H9 (cell line): ENCODE measurements around the gene GGA2. TPM values are rescaled to one million over a fixed set of nuclear protein-coding genes. Genes with fewer than 3 reads are reported as not detected.

Experiments used
- DNase-seq: peaks from one replicate; pipeline ENCODE4 v3.0.0-alpha.2; 2017
- H2AFZ ChIP-seq: one replicate; pipeline ENCODE4 v1.6.1; 2013; ENCODE audit warnings: mild to moderate bottlenecking, low read length, control low read depth, moderate library complexity
- H2AK5ac ChIP-seq: 2 replicates; pipeline ENCODE4 v1.6.1; 2013; ENCODE audit warnings: low read length, control low read depth, mixed read lengths; ENCODE audit not compliant: insufficient read length
- H2BK120ac ChIP-seq: one replicate; pipeline ENCODE4 v1.6.1; 2013; ENCODE audit warnings: low read depth, mild to moderate bottlenecking, low read length, control low read depth, inconsistent platforms; ENCODE audit not compliant: poor library complexity, severe bottlenecking
- H2BK12ac ChIP-seq: 2 replicates; pipeline ENCODE4 v1.6.1; 2013; ENCODE audit warnings: low read length, control low read depth, mixed read lengths, low read depth; ENCODE audit not compliant: insufficient read length
- H2BK15ac ChIP-seq: 2 replicates; pipeline ENCODE4 v1.6.1; 2013; ENCODE audit warnings: low read depth, low read length, control low read depth
- H2BK20ac ChIP-seq: one replicate; pipeline ENCODE4 v1.6.1; 2013; ENCODE audit warnings: low read depth, mild to moderate bottlenecking, low read length, control low read depth, inconsistent platforms; ENCODE audit not compliant: poor library complexity, severe bottlenecking
- H2BK5ac ChIP-seq: 2 replicates; pipeline ENCODE4 v1.6.1; 2013; ENCODE audit warnings: low read length, control low read depth, mixed read lengths; ENCODE audit not compliant: insufficient read length
- H3K14ac ChIP-seq: 2 replicates; pipeline ENCODE4 v1.6.1; 2013; ENCODE audit warnings: low read length, control low read depth; ENCODE audit not compliant: insufficient read depth
- H3K18ac ChIP-seq: 2 replicates; pipeline ENCODE4 v1.6.1; 2013; ENCODE audit warnings: low read depth, mild to moderate bottlenecking, mixed read lengths, low read length, control low read depth; ENCODE audit not compliant: insufficient read length
- H3K23ac ChIP-seq: 2 replicates; pipeline ENCODE4 v1.6.1; 2013; ENCODE audit warnings: low read length, control low read depth, mixed read lengths, low read depth; ENCODE audit not compliant: insufficient read length
- H3K23me2 ChIP-seq: 2 replicates; pipeline ENCODE4 v1.6.1; 2013; ENCODE audit warnings: low read depth, mild to moderate bottlenecking, mixed read lengths, low read length, control low read depth; ENCODE audit not compliant: insufficient read length, poor library complexity, severe bottlenecking
- H3K27ac ChIP-seq: 2 replicates; pipeline ENCODE4 v1.5.1; 2013; ENCODE audit warnings: low read length, control low read depth, mixed read lengths, low read depth; ENCODE audit not compliant: insufficient read length
- H3K27me3 ChIP-seq: 2 replicates; pipeline ENCODE4 v1.6.1; 2013; ENCODE audit warnings: low read length, control low read depth, inconsistent platforms; ENCODE audit not compliant: insufficient read depth
- H3K4ac ChIP-seq: 2 replicates; pipeline ENCODE4 v1.6.1; 2013; ENCODE audit warnings: low read depth, mild to moderate bottlenecking, control low read depth, inconsistent platforms, low read length, moderate library complexity
- H3K4me1 ChIP-seq: 2 replicates; pipeline ENCODE4 v1.6.1; 2013; ENCODE audit warnings: low read length, control low read depth, inconsistent platforms; ENCODE audit not compliant: insufficient read depth
- H3K4me2 ChIP-seq: 2 replicates; pipeline ENCODE4 v1.6.1; 2013; ENCODE audit warnings: low read length, control low read depth, mixed read lengths; ENCODE audit not compliant: insufficient read length, insufficient read depth
- H3K56ac ChIP-seq: 2 replicates; pipeline ENCODE4 v1.6.1; 2013; ENCODE audit warnings: low read depth, mild to moderate bottlenecking, mixed read lengths, low read length, control low read depth; ENCODE audit not compliant: insufficient read length
- H3K79me1 ChIP-seq: 2 replicates; pipeline ENCODE4 v1.6.1; 2013; ENCODE audit warnings: low read depth, mild to moderate bottlenecking, moderate library complexity, low read length, control low read depth, inconsistent platforms; ENCODE audit not compliant: insufficient read depth, poor library complexity, severe bottlenecking
- H3K79me2 ChIP-seq: 2 replicates; pipeline ENCODE4 v1.6.1; 2013; ENCODE audit warnings: low read length, control low read depth, inconsistent platforms; ENCODE audit not compliant: insufficient read depth
- H3K9ac ChIP-seq: 2 replicates; pipeline ENCODE4 v1.6.1; 2013; ENCODE audit warnings: low read length, control low read depth, mixed read lengths; ENCODE audit not compliant: insufficient read length; ENCODE audit errors: extremely low read depth
- H3K9me3 ChIP-seq: one replicate; pipeline ENCODE4 v1.6.1; 2013; ENCODE audit warnings: low read depth, low read length, inconsistent platforms; ENCODE audit not compliant: control insufficient read depth
- H3T11ph ChIP-seq: one replicate; pipeline ENCODE4 v1.6.1; 2013; ENCODE audit warnings: mild to moderate bottlenecking, low read length, control low read depth, inconsistent platforms
- H4K20me1 ChIP-seq: one replicate; pipeline ENCODE4 v1.6.1; 2013; ENCODE audit not compliant: control insufficient read depth, insufficient read length, insufficient read depth
- H4K5ac ChIP-seq: 2 replicates; pipeline ENCODE4 v1.6.1; 2013; ENCODE audit warnings: low read depth, mild to moderate bottlenecking, mixed read lengths, low read length, control low read depth; ENCODE audit not compliant: insufficient read length
- H4K8ac ChIP-seq: replicated peaks from 2 replicates; pipeline ENCODE4 v1.6.1; 2013; ENCODE audit warnings: low read length, control low read depth, mixed read lengths, low read depth; ENCODE audit not compliant: insufficient read length
- H4K91ac ChIP-seq: 2 replicates; pipeline ENCODE4 v1.6.1; 2013; ENCODE audit warnings: low read depth, mild to moderate bottlenecking, moderate library complexity, mixed read lengths, low read length, control low read depth; ENCODE audit not compliant: insufficient read length
- H3K27ac Mint-ChIP-seq, 3 experiments: 2 replicates in 2 of 3; 3 replicates in 1 of 3; pipeline ENCODE4 v1.8.0; 2020 to 2021; ENCODE audit warnings: mixed read lengths in 3 of 3, mild to moderate bottlenecking in 1 of 3, moderate library complexity in 1 of 3
- H3K27me3 Mint-ChIP-seq: 2 replicates; pipeline ENCODE4 v1.8.0; 2021; ENCODE audit warnings: low read depth, mild to moderate bottlenecking, moderate library complexity, mixed read lengths
- H3K36me3 Mint-ChIP-seq, 3 experiments: 2 replicates in 2 of 3; 3 replicates in 1 of 3; pipeline ENCODE4 v1.8.0; 2020 to 2021; ENCODE audit warnings: low read depth in 3 of 3, mixed read lengths in 3 of 3; ENCODE audit not compliant: insufficient read depth in 1 of 3
- H3K4me1 Mint-ChIP-seq, 2 experiments: 2 replicates each; pipeline ENCODE4 v1.8.0; 2020; ENCODE audit warnings: mixed read lengths in 2 of 2
- H3K4me3 Mint-ChIP-seq, 2 experiments: 2 replicates in 1 of 2; 3 replicates in 1 of 2; pipeline ENCODE4 v1.8.0; 2020 to 2021; ENCODE audit warnings: mild to moderate bottlenecking in 2 of 2, mixed read lengths in 2 of 2, moderate library complexity in 1 of 2
- H3K9me3 Mint-ChIP-seq, 2 experiments: 2 replicates in 1 of 2; 3 replicates in 1 of 2; pipeline ENCODE4 v1.8.0; 2020; ENCODE audit warnings: mild to moderate bottlenecking in 2 of 2, mixed read lengths in 2 of 2, moderate library complexity in 1 of 2
- WGBS: extraction: QIAGEN DNeasy Blood & Tissue Kit; methylation state at CpG from one replicate; pipeline ENCODE4 v1.1.7; 2013; ENCODE audit warnings: missing lambda C conversion rate, low lambda C conversion rate, mixed read lengths; ENCODE audit not compliant: insufficient read length; ENCODE audit errors: extremely low coverage; 5-methylcytosine and 5-hydroxymethylcytosine counted together
- total RNA-seq: library from RNA; stranded (reverse); gene quantifications from 2 replicates; pipeline ENCODE4 v1.2.1, GENCODE V29; 2021
- TF ChIP-seq, protein P1 (sequence below): fragments of 200-600 bp; sonication (generic); conservative IDR thresholded peaks from 3 replicates; pipeline ENCODE4 v1.8.0; 2021; ENCODE audit warnings: antibody characterized with exemption, mild to moderate bottlenecking

Gene GGA2
- total RNA-seq, 1 experiment from 2014 or later: 143 TPM

DNA sequence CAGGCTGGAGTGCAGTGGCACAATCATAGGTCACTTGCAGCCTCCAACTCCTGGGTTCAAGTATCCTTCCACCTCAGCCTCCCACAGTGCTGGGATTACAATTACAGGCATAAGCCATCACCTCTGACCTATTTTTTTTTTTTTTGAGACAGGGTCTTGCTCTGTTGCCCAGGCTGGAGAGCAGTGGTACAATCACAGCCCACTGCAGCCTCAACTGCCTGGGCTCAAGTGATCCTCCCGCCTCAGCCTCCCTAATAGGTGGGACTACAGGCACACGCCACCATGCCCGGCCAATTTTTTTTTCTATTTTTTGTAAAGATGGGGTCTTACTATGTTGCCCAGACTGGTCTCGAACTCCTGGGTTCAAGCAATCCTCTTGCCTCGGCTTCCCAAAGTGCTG is 5.6 kb upstream of the GGA2 start:
- no peak overlapping the region for H4K5ac ChIP-seq
- Mint-ChIP-seq H3K4me3 (no peak overlapping the region), H3K27me3 (no peaks in the 10 kb centered on the region), H3K4me1 (no peaks in the 10 kb centered on the region), H3K9me3 (no peaks in the 10 kb centered on the region; a peak in 1 of 5 replicates), H3K36me3 (peaks cover 5 to 38% (median 14%) of the 10 kb centered on the region in 3 experiments; a peak in 6 of 7 replicates), H3K27ac (no peak overlapping the region)
- no peak for DNase-seq
- no peak overlapping the region for H3K18ac ChIP-seq
- H3T11ph ChIP-seq: no peak overlapping the region
- H3K14ac ChIP-seq: no peak overlapping the region
- no peaks in the 10 kb centered on the region for H3K79me2 ChIP-seq
- no peak overlapping the region for H3K4me2 ChIP-seq
- no peaks in the 10 kb centered on the region for H3K23me2 ChIP-seq
- no peak overlapping the region for H3K23ac ChIP-seq
- H3K56ac ChIP-seq: no peak overlapping the region
- no peak overlapping the region for H2BK12ac ChIP-seq
- H3K4ac ChIP-seq: no peak overlapping the region
- H3K79me1 ChIP-seq: no peaks in the 10 kb centered on the region
- TF ChIP-seq, protein P1, sequence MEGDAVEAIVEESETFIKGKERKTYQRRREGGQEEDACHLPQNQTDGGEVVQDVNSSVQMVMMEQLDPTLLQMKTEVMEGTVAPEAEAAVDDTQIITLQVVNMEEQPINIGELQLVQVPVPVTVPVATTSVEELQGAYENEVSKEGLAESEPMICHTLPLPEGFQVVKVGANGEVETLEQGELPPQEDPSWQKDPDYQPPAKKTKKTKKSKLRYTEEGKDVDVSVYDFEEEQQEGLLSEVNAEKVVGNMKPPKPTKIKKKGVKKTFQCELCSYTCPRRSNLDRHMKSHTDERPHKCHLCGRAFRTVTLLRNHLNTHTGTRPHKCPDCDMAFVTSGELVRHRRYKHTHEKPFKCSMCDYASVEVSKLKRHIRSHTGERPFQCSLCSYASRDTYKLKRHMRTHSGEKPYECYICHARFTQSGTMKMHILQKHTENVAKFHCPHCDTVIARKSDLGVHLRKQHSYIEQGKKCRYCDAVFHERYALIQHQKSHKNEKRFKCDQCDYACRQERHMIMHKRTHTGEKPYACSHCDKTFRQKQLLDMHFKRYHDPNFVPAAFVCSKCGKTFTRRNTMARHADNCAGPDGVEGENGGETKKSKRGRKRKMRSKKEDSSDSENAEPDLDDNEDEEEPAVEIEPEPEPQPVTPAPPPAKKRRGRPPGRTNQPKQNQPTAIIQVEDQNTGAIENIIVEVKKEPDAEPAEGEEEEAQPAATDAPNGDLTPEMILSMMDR: no peak
- no peak overlapping the region for H2BK15ac ChIP-seq
- no peak overlapping the region for H2BK20ac ChIP-seq
- H4K8ac ChIP-seq: no peak overlapping the region
- no peak overlapping the region for H2AFZ ChIP-seq
- H2BK120ac ChIP-seq: no peak overlapping the region
- WGBS: no CpG with 5 or more reads among the region's 5 CpGs
- H3K9ac ChIP-seq: no peak overlapping the region
- no peak overlapping the region for H3K27ac ChIP-seq
- H3K27me3 ChIP-seq: no peaks in the 10 kb centered on the region
- no peaks in the 10 kb centered on the region for H3K9me3 ChIP-seq
- H3K4me1 ChIP-seq: no peaks in the 10 kb centered on the region
- H2AK5ac ChIP-seq: no peak overlapping the region
- H4K91ac ChIP-seq: no peak overlapping the region
- no peak overlapping the region for H2BK5ac ChIP-seq
- no peaks in the 10 kb centered on the region for H4K20me1 ChIP-seq
